HG03025 (cell line): Measurements from ENCODE around the gene GSS.
A peak's percentile ranks its signal among the peaks of the same experiment; 100 is the strongest.

ENCODE experiments used
- ATAC-seq: cut with Tn5 transposase; IDR thresholded peaks from one replicate; pipeline ENCODE4 v1.9.1; 2021; ENCODE audit warnings: mild to moderate bottlenecking, moderate library complexity; ENCODE audit not compliant: unreplicated experiment, low FRiP score

The GSS gene

DNA sequence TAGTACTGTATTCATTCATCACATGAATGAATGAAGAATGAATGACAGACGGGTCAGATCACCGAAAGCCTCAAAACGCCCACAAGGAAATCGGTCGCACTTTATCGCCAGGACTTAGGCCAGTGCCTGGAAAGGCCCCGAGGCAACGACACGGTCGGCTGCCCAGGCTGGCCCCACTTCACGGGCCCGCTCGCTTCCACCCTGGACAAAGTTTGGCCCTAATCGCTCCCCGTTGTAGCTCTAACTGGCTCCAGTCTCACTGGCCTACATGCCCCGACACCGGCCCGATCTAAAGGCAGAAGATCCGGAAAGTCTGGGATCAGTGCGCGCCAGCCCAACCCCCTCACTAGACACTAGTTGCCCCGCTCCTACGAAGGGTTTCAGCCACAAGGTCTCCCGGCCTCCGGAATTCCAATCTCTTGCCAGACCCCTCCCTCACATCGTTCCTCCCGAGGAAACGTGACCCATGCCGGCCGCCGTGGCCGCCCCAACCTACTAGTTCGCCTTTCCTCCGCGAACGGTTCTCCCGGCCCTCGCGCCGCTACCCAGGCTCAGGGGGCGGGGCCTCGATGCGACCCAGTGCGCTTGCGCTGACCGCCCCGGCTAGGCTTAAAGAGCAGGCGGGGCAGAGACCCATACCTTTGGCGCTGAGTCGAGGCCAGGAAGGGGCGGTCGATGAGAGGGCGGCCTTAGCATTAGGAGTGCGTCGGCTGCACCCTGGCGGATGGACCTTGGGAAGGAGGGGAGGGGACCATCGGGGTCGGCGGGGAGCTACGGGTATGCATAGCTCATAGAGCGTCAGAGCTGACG lies at the start of gene GSS, which contains the start of gene MYH7B:
Gene GSS, minus strand, starts transcription at position 576 of the 810 bp plus-strand sequence. CDS start 3,954 bp downstream, outside the sequence.
Gene MYH7B, plus strand, starts transcription at position 638 of the 810 bp plus-strand sequence. CDS start 22,138 bp downstream, outside the sequence.
- ATAC-seq: peak; percentile 84

DNA sequence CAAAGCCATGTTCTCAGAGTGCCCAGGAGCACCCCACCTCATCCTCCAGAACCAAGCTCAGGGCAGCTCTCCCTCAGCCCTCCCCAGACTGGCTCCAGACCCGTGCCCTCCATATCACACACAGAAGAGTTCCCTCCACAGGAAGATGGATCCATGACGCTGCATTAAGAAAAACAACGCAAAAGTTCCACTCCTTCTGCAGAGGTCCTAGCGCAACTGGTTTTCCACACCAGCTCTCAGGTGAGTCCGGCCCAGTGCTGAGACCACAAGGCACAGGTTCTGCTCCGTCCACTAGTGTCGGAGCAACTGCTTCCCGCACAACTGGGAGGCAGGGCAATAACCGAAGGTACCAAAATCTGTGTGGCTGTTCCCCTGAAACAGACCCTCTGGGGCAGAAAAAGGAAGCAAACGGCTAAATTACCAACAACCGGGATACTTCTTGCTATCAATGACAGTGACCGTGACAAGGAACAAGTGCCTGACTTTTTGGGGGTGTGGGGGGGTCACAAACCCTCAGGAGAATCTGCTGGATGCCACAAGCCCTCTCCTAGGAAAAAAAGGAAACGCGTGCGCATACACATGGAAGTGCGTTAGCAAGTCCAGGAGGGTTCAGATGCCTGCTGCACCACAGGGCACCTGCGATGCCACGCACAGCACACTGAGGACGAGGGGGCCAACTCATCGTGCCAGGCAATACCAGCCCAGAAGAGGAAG lies 49.3 kb upstream of the GSS start:
- no peak for ATAC-seq

DNA sequence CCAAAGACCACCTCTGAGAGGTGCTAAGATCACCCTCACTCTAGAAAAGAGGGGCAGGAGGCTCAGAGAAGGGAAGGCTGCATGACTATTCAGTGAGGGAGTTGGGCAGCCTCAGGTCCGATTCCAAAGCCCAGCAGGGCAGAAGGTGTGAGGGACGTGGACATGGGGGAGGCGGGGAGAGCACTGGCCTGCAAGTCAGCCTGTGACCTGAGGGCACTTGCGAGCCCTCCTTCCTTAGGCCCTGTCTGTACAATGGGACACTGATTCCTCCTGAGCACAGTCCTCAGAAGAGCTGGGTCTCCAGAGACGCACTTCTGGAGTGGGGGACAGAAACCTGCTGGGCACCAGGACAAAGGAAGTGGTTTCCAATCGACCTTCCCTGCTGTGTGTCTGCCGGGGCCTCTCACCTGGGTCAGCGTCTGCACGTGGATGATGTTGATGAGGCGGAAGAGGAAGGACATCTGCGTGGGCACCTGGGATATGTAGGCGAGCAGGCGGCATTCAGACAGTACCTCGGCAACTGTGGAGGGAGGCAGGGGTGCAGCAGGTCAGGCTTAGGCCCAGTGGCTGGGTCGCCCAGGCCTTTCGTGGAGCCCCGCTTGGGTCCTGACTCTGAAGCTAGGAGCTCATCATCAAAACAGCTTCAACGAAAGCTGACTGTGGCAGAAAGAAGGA lies 48.6 kb upstream of the GSS start:
- no peak for ATAC-seq

DNA sequence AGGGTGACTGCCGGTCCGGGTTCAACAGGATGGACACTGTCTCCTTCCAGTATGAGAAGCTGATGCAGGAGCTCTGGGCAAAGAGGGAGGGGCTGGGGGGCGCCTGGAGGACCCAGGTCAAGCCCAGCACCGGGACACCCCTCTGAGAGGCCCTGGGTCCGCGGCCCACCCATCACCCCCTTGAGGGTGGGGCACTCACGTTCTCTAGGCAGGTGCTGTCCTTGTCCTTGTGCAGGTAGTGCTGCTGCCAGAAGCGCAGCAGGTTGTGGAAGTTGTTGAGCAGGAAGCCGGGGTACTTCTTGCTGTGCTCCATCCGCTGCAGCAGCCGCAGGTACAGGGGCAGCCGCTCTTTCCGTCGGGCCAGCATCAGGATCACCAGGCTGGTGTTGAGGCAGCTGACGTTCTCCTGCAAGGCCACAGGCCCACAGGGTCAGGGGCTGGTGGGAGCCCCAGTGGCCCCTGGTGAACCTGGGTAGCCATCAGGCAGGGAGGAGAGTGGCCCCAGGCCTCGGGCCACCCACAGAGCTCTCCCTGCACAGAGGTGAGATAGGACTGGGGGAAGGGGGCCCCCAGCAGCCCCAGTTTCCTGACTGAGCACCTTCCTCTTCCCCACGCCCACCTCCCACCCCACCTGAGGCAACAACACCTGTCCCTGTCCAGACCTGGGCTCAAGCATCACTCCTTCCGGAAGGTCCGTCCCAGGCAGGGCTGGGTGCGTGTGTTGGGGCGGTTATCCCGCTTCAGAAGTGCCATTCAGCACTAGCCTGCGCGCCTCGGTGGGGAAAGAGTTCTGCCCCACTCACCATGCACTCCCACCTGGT lies 47.8 kb upstream of the GSS start:
- no peak for ATAC-seq

DNA sequence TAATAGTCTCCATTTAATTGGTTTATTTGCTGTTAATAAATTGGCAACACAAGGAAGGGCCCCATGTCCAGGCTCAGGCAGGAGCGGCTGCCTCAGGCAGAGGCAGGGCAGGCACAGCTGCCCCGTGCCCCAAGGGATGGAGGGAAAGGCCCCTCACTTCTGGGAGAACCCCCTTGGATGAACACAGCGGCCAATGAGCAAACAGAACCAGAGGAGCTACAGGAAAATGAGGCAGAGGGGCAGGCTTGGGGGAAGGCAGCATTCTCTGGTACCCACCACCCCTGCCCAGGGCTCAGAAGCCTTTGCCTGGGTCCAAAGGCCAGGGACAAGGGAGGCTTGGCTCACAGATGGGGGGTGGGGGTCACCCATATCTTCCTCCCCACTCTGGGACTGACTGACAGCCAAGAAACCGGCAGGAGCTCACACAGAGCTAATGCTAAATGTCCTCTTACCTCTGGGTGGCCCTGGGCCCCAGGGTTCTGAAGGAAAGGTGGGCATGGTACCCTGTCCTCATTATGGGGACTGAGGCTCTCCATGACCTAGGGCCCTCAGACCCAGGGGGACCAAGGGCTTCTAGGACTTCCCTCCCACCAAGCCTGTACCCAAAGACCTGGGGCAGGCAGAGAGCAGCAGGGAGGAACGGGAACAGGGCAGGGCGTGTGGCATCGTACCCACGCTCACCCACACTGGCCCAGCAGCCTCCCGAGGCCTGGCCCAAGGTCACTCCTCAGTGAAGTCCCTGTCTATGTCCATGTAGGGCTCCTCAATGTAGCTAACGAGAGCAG lies 47.0 kb upstream of the GSS start:
- no peak for ATAC-seq

DNA sequence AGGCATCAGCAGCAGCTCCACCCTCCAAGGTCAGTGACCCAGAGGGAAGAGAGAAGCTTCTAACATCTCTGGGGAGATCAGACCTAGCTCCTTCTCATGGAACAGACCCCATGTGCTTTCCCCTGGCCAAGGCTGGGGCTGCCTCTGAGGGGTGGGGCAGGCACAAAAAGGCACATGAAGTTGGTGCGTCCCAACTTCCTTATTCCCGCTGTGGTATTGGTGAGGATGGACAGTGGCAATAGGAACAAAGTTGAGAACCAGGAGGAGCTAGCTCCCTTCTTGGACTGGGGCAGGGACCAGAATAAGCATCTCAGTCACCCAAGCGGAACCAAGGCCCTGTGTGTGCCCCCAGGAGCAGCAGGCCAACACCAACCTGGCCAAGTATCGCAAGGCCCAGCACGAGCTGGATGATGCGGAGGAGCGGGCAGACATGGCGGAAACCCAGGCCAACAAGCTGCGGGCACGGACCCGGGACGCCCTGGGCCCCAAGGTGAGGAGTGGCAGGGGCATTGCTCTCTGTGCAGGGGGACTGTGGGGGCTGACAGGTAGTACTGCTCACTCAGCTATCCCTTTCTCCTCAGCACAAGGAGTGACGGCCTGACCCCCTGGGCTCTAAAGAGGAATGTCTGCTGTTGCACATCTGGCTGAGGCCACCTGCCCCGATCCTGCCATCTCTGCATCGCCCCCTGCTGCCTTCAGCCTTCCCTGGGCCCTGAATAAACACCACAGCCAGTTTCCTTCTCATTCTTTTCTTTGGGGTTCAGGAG lies 46.2 kb upstream of the GSS start:
- no peak for ATAC-seq

DNA sequence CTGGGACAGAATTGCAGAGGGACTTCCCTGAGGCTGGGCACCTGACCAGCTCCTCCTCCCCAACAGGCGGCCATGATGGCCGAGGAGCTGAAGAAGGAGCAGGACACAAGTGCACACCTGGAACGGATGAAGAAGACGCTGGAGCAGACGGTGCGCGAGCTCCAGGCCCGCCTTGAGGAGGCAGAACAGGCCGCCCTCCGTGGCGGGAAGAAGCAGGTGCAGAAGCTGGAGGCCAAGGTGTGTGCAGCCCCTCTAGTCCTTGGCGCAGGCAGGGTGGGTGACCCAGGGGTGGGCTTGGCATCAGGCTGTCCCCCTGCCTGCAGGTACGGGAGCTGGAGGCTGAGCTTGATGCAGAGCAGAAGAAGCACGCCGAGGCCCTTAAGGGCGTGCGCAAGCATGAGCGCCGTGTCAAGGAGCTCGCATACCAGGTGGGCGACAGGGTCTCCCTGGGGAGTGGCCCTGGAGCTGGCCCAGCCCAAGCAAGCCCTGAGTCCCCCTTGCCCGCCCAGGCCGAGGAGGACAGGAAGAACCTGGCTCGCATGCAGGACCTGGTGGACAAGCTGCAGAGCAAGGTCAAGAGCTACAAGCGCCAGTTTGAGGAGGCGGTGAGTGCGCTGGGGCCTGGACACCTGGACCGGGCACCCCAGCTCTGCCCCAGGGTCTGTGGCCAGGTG lies 45.5 kb upstream of the GSS start:
- ATAC-seq: no peak

DNA sequence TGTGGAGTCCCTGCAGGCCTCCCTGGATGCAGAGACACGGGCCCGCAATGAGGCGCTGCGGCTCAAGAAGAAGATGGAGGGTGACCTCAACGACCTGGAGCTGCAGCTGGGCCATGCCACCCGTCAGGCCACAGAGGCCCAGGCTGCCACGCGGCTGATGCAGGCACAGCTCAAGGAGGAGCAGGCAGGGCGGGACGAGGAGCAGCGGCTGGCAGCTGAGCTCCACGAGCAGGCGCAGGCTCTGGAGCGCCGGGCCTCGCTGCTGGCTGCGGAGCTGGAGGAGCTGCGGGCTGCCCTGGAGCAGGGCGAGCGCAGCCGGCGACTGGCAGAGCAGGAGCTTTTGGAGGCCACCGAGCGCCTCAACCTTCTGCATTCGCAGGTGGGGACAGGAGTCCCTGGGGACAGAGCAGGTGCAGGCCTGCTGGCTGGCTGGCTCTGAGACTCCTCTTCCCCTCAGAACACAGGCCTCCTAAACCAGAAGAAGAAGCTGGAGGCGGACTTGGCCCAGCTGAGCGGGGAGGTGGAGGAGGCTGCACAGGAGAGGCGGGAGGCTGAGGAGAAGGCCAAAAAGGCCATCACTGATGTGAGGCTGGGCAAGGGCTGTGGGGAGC lies 44.8 kb upstream of the GSS start:
- ATAC-seq: no peak

DNA sequence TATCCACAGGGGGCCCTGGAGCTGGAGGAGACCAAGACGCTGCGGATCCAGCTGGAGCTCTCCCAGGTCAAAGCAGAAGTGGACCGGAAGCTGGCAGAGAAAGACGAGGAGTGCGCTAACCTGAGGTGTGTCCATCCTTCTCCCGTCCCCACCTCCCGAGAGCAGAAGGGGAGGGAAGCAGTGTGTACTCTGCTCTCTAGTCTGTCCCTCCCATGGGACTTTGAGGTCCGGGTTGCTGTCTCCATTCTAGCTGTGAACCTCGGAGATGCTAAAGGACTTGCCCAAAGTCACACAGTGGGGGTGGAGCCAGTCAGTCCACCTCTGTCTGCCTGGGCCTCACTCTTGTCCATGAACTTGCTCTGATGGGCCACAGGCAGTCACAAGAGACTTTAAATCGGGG lies 44.2 kb upstream of the GSS start:
- no peak for ATAC-seq

DNA sequence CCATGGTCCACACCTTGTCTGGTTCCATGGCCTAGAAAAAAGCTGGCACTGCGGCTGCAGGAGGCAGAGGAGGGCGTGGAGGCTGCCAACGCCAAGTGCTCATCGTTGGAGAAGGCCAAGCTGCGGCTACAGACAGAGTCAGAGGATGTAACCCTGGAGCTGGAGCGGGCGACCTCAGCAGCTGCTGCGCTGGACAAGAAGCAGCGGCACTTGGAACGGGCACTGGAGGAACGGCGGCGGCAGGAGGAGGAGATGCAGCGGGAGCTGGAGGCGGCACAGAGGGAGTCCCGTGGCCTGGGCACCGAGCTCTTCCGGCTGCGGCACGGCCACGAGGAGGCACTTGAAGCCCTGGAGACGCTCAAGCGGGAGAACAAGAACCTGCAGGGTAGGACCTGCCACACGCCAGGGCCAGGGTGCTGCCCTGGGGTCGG lies 43.4 kb upstream of the GSS start:
- ATAC-seq: no peak

DNA sequence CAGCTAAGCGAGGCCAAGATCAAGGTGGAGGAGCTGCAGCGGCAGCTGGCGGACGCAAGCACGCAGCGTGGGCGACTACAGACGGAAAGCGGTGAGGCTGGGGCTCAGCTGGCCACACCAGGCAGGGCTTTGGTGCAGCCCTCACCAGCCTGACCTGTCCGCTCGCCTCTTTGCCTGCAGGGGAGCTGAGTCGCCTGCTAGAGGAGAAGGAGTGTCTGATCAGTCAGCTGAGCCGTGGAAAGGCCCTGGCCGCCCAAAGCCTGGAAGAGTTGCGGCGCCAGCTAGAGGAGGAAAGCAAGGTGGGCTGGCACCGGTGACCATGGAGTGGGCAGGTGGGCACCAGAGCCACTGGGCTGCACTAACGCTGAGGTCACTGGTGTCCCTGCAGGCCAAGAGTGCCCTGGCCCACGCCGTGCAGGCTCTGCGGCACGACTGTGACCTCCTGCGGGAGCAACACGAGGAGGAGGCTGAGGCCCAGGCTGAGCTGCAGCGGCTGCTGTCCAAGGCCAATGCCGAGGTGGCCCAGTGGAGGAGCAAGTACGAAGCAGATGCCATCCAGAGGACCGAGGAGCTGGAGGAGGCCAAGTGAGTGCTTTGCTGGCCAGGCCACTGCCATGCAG lies 42.8 kb upstream of the GSS start:
- no peak for ATAC-seq

DNA sequence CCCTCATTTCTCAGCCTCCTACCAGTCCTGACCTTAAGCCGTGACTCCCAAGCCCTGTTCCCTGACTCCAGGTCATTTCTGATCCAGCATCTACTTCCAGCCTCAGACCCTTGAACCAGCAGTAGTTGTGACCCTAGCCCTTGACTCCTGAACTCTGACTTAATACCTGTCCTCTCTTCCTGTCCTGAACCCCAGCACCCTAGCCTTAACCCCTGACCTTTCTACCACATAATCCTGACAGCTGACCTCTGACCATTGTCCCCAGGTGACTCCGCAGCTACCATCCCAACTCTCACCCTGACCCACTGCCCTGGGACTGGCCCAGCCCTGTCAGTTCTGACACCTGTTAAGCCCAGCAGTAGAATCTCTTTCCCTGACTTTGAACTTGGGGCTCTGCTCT lies 42.2 kb upstream of the GSS start:
- ATAC-seq: no peak

DNA sequence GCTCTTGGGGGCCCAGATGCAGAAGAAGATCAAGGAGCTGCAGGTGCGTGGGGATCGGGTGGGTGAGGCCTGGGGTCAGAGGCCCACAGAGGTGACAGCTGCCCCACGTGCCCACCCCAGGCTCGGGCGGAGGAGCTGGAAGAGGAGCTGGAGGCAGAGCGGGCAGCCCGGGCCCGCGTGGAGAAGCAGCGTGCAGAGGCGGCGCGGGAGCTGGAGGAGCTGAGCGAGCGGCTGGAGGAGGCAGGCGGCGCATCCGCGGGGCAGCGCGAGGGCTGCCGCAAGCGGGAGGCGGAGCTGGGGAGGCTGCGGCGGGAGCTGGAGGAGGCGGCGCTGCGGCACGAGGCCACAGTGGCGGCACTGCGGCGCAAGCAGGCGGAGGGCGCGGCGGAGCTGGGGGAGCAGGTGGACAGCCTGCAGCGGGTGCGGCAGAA lies 41.5 kb upstream of the GSS start:
- ATAC-seq: no peak

DNA sequence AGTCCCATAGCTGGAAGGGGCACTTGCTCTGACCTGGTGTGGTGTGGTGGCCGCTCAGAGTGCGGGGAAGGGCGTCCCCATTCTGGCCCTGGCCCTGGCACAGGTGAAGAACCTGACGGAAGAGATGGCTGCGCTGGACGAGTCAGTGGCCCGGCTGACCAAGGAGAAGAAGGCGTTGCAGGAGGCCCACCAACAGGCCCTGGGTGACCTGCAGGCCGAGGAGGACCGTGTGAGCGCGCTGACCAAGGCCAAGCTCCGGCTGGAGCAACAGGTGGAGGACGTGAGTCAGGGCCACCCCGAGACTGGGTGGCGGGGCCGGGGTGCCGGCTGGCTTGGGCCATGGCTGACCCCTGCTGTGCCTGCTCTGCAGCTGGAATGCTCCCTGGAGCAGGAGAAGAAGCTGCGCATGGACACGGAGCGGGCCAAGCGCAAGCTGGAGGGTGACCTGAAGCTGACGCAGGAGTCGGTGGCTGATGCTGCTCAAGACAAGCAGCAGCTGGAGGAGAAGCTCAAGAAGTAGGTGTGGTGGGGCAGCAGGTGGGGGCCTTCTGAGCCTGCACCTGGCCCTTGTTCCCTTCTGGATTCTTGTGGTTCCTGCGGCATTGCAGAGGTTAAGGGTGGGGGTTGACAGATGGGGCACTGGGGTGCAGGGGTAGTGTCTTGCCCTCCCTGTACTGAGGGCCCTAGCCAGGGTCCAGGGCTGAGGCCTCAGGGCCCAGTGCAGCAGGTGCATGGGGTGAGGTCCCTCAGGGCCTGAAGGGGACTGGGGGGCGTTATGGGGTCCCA lies 40.8 kb upstream of the GSS start:
- ATAC-seq: no peak

DNA sequence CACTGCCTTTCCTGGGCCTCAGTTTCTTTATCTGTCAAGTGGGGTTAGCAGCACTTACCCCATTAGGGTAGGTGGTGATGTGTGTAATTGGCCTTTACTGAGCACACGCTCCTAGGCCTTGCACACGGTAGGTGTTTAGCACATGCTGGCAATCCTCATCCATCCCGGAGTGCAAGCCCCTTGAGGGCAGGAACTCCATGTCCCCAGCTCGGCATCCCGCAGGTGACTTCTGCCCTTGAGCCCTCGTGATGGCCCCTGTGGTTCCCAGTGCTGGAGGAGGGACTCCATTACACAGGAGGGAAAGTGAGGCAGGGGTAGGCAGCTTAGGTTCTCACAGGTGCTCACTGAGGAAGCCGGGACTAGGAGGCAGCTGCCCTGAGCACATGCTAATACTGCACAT lies 40.1 kb upstream of the GSS start:
- no peak for ATAC-seq

DNA sequence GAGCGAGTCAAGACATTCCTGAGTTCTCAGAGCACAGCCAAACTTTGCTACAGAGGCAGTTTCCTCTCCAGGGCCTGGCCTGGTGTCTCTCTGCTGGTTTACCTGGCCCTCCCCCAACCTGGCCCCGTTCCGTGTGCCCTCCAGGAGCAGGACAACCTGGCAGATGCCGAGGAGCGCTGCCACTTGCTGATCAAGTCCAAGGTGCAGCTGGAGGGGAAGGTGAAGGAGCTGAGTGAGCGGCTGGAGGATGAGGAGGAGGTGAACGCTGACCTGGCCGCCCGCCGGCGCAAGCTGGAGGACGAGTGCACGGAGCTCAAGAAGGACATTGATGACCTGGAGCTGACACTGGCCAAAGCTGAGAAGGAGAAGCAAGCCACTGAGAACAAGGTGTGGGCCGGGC lies 39.6 kb upstream of the GSS start:
- ATAC-seq: no peak
